Embryonic facial prominence (tissue), 1 donor: ENCODE measurements around the gene ABCC3.

Source experiments
- DNase-seq: peaks from one replicate; pipeline ENCODE4 v3.0.0-alpha.2; 2016; ENCODE audit errors: extremely low spot score

Gene ABCC3, protein sequence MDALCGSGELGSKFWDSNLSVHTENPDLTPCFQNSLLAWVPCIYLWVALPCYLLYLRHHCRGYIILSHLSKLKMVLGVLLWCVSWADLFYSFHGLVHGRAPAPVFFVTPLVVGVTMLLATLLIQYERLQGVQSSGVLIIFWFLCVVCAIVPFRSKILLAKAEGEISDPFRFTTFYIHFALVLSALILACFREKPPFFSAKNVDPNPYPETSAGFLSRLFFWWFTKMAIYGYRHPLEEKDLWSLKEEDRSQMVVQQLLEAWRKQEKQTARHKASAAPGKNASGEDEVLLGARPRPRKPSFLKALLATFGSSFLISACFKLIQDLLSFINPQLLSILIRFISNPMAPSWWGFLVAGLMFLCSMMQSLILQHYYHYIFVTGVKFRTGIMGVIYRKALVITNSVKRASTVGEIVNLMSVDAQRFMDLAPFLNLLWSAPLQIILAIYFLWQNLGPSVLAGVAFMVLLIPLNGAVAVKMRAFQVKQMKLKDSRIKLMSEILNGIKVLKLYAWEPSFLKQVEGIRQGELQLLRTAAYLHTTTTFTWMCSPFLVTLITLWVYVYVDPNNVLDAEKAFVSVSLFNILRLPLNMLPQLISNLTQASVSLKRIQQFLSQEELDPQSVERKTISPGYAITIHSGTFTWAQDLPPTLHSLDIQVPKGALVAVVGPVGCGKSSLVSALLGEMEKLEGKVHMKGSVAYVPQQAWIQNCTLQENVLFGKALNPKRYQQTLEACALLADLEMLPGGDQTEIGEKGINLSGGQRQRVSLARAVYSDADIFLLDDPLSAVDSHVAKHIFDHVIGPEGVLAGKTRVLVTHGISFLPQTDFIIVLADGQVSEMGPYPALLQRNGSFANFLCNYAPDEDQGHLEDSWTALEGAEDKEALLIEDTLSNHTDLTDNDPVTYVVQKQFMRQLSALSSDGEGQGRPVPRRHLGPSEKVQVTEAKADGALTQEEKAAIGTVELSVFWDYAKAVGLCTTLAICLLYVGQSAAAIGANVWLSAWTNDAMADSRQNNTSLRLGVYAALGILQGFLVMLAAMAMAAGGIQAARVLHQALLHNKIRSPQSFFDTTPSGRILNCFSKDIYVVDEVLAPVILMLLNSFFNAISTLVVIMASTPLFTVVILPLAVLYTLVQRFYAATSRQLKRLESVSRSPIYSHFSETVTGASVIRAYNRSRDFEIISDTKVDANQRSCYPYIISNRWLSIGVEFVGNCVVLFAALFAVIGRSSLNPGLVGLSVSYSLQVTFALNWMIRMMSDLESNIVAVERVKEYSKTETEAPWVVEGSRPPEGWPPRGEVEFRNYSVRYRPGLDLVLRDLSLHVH (N-terminal part only)

DNA sequence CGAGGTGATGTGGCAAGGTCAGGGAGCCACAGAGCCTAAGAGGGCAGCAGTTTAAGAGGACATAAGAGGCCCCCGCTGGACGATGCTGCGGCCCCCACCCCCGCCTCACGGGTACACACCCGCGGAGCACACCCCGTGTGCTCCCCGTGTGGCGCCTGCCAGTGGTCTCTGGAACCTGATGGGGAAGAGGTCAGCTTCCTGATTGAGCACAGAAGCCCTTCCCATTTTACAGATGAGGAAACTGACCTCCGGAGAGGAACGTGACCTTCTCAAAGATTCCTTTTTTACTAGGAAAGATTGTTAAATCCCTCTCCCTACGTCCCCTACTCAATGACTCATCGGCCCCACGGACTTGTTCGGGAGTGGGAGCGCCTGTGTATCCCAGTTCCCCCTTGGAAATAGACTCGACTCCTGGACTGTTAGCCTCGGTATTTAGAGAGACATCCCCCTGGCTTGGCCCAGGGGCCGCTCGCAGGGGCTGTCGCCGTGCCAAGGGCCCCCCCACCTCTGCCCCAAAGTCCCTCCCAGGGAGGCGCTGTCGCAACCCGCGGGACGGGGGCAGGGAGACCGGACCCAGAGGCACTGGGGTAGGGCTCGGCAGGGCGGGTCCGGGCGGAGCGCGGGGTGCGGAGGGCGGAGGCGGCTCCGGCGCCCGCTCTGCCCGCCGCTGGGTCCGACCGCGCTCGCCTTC is at the start of gene ABCC3:
TSS of gene ABCC3 (plus strand) at position 658 of the 691 bp plus-strand sequence. CDS start 56 bp downstream, outside the sequence.
- DNase-seq: no peak

DNA sequence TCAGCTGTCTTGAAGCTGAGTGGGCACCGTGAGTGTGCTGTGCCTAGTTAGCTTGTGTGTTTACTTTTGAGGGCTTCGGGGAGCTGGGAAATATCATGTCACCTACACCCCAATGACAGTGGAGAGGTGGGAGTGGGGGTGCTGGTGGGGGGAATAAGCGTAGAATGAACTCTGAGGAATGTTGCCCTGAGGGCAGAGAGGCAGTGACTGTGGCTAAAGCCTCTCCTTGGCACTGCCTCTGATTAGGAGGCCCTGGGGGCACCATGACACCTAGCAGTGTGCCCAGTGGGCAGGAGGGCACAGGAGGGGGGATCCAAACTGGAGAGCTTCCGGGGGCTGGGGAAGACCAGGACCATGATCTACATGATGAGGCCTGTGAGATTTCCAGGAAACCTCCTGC is 49.3 kb upstream of the ABCC3 start:
- DNase-seq: no peak

DNA sequence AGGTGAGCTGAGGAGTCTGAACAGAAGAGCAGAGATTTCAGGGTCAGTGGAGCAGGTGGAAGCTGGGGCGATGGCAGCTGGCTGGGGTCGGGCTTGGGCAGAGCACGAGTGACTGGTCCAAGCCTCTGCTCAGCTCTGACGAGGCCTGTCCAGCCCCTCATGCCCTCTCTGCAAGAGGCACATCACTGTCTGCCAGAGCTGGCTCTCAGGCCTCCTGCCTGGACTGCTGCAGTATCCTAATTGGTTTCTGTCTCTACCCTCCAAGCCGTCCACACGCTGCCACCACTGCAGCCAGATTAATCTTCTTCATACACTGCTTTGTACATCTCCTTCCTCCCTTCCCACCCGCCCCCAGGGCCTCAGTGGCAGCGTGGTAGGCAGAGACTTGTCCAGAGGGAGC is 48.8 kb upstream of the ABCC3 start:
- DNase-seq: no peak

DNA sequence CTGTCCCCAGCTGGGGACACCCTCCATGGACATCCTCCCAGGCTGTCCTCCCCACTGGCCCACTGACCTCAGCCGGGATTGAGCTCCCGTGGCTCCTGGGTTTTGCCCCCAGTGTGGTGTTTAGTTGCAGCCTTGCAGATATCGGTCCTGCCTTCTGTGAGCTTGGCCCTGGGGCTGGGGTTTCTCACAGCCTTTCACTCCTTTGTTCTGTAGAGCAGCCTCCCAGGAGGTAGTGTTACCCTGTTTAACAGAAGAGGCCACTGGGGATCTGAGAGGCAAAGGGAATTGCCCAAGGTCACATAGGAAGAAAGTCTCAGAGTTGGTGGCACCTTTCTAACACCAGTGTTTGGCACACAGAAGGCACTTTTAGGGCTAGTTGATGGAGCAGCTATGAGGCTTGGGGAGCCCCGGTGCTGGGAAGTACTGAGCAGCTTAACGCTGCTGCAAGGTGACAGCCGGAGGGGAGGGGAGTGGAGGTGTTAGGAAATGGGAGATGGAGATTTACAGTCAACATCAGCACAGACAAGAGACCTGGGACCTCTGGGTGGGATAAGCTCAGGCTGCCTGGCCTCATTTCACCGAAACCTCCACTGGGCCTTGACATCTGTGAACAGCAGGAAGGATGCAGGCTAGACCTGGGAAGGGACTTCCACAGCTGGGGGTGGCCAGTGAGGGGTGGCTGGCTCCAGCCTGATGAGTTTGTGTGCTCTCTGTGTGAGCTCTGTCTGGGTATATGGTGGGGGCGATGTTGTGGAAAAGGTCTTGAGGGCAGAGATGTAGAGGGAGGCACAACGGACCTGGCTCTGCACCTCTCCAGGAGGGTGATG is 48.0 kb upstream of the ABCC3 start:
- no peak for DNase-seq

DNA sequence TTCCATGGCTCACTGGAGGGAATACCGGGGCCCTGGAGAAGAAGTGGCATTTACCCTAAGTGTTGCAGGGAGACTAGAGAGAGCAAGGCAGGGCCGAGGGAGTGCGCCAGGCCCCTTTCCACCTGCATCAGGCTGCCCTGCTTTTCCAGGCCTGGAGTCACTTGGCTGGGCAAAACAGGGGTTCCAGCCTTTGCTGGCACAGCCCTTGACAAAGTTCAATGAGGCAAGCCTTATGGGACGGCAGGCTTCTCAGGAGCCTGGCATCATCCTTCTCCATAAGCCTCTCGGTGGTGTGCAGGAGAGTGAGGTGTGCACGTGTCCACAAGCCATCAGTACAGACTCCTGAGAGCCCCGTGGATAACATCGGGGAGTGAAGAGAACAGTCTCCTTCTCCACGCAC is 47.1 kb upstream of the ABCC3 start:
- DNase-seq: no peak

DNA sequence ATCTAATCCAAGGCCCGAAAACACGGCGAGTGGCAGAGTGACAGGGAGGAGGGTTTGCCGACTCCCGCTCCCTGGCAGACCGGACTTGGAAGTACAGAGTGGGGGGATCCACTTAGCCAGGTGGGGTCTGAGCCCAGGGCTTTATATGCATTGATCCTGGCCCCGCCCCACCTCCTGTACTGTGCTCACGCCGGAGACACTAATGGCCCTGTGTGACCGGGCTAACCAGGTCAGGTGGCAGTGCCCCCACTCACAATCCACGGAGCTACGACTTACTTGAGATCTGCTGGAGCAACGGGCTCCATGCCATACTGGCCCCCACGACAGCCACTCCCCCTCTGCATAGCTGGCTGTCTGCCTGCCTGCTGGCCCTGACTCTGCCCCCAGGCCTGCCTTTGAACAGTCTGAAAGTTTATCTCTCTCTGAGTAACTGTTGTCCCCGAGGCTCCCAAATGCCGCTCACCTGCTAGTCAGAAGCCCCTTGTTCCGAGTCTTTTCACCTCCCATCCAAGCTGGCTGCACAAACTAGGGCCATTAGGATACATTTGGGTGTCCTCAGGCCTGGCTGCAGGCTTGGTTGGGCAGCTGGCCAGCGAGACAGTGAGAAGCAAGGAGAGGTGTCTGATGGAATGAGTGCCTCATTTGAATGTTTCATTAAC is 46.2 kb upstream of the ABCC3 start:
- DNase-seq: no peak

DNA sequence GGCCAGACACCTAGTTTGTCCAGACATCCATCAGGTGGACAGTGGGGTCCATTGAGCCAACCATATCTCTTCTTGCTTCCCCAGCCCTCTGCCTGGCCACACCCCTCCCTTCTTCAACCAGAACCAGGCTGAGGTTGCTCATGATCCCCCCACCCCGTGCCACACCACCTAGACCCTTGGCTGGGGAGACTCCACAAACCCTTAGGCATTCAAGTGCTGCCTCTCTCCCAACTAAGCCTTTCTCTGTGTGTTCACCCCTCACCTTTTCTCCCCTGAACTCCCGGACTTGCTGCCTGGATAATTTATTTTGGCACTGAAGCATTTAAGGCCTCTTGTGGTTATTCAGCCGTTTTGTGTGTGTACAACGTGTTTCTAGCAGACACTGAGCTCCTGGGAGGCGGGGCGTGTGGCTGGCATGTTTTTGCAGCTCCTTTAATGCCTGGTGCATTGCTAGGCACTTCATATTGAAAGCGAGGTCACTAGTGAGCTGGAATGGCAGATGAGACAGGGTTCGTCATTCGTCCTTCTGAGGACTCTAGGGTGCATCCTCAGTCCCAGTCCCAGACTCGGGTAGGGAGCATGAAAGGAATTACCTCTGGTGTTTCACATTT is 45.5 kb upstream of the ABCC3 start:
- no peak for DNase-seq

DNA sequence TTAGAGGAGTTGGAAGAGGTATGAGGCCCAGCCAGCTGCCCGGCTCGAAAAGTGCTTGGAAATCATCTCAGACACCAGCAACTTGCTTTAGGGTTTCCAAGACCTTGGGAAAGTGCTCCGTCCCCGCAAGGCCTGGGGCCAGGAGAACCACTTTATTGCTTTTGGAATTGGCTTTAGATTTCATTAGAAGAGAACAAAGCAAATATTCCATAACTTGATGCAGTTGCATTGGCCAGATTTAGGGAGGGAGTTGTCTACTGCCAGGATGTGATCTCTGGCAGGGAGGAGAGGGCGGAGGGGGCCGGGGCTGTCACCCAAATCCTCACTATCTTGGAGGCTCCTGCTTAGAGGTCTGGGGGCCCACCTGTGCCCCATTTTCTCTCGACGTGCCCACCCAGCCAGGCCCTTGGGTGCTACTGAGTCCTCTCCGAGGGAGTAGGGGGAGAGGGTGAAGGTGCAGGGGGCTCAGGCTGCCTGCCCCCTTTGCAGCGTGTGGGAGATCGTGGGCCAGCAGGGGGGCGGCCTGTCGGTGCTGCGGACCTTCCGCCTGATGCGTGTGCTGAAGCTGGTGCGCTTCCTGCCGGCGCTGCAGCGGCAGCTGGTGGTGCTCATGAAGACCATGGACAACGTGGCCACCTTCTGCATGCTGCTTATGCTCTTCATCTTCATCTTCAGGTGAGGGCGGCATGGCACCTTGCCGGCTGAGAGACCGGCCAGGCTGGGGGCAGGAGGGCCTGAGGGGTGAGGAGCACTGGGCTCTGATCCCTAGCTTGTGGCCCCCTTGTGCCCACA is 43.5 kb upstream of the ABCC3 start:
- no peak for DNase-seq

DNA sequence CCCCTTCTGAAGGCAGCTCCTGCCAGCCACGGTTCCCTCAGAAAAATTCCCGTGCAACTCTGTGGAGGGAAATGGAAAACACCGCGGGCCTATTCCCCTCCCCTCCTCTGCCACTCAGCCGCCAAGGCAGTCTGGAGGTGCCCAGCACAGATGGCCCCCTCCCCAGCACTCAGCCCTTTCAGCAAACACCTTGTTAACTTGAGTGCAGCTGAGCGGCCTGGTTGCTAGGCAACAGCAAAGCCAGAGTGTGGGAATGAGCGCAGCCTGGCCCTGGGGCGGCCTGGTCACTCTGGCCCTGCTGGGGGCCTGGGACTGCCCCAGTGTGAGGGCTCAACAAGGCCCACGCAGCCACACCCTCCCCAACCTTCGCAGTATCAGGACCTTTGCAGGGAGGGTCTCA is 41.4 kb upstream of the ABCC3 start:
- DNase-seq: no peak

DNA sequence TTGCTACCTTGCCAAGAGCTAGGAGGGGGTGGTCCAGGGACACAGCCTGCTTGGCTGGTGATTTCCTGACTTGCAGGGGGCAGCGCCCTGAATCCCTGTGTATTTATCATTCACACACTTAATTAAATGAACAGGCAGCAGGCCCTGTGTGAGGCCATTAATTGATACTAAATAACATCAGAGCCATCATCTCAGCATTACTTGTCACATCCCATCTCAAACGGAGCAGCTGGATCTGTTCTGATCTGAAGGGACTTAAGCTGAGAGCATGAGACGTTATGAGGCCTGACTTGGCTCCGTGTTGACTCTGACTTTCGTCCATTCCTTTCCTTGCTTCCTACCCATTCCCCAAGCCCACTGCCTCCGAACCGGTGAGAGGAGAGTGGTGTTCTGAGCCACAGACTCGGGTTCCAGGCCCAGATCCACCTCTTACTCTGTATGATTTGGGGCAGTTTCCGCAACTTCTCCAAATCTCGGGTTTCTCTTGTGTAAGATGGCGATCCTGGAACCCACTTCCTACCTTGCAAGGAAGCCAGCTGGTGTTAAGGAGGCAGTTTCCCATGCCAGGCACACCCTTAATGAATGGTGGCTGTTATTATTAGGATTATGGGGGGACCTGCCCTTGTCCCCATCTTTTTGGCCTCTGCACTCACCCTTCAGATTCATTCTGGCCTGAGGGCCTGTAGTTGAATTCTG is 40.4 kb upstream of the ABCC3 start:
- DNase-seq: no peak

DNA sequence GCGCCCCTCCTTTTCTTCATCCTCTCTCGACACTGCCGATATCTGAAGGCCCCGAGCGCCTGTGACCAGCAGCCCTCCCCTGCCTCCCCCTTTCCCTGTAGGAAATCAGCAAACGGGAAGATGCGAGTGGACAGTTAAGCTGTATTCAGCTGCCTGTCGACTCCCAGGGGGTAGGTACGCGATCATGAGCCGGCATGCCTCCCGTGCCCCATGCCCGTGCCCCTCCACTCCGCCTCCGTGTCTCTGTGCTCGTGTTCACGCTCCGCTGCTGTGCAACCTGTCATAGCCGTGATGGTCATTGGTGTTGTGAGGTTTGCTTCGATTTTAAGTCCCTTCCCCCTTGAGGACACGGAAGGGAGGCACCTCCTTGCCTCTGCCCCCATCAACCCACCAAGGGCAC is 39.8 kb upstream of the ABCC3 start:
- DNase-seq: no peak

DNA sequence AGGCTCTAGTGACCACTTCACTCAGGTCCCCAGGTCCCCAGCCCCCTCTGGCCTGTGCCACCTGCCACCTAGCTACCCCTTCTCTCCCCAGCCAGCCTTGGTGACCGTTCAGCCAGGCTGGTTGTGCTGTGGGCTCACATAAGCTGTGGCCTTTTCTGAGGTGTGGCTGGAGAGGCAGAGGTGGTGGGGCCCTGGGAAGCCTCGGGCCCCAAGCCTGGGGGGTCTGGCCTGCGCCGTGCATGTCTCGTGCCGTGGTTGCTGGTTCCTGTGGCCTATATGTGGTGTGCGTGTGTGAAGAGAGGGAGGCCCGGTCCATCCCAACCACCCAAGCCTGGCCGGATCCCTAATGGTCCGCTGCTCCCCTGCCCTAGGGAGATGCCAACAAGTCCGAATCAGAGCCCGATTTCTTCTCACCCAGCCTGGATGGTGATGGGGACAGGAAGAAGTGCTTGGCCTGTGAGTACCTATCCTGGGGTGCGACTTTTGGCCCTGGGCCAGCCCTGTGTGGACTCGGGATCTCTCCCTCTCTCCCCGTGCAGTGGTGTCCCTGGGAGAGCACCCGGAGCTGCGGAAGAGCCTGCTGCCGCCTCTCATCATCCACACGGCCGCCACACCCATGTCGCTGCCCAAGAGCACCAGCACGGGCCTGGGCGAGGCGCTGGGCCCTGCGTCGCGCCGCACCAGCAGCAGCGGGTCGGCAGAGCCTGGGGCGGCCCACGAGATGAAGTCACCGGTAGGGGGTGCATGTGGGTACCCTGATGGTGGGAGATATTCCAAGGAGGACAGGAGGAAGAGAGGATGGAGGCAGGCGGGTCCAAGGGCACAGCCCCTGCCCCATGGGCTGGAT is 38.3 kb upstream of the ABCC3 start:
- DNase-seq: no peak

DNA sequence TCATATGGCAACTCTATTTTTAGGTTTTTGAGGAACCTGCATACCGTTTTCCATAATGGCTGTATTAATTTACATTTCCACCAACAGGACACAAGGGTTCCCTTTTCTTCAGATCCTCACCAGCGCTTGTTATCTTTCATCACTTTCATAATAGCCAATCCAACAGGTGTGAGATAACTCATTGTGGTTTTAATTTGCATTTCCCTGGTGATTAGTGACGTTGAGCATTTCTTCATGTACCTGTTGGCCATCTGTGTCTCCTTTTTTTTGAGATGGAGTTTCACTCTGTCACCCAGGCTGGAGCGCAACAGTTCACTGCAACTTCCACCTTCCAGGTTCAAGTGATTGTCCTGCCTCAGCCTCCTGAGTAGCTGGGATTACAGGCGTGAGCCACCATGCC is 36.2 kb upstream of the ABCC3 start:
- DNase-seq: no peak

DNA sequence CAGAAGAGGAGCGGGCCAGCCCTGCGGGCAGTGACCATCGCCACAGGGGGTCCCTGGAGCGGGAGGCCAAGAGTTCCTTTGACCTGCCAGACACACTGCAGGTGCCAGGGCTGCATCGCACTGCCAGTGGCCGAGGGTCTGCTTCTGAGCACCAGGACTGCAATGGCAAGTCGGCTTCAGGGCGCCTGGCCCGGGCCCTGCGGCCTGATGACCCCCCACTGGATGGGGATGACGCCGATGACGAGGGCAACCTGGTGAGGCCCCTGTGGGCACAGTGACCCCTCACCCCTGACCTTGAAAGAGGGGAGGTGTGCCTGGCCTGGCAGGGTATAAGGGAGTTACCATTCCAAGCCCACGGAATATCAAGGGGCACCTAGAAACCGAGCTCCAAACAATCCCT is 35.1 kb upstream of the ABCC3 start:
- no peak for DNase-seq

DNA sequence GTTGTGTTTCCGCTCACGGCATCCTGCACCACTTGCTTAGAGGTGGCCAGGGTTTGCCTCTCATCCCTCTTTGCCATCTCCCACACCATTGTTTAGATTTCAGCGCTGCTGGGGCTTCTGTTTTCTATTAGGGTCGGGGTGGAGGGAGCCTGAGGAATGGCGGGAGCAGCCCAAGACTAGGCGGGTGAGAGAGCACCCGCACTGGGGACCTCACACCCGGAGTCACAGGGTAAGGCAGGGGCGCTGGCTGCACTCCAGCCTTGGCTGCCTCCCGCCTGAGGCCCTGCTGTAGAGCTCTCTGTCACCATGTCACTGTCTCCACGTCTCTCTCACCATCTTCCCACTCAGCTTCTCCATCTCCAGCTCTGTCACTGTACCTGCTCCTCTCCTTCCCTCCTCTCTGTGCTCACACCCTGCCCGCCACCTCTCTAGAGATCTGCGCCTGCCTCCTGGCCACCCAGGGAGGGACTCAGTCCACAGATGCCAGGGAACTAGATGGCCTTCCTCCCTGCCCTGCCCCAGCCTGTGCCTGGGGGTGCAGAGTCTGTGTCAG is 32.8 kb upstream of the ABCC3 start:
- no peak for DNase-seq

DNA sequence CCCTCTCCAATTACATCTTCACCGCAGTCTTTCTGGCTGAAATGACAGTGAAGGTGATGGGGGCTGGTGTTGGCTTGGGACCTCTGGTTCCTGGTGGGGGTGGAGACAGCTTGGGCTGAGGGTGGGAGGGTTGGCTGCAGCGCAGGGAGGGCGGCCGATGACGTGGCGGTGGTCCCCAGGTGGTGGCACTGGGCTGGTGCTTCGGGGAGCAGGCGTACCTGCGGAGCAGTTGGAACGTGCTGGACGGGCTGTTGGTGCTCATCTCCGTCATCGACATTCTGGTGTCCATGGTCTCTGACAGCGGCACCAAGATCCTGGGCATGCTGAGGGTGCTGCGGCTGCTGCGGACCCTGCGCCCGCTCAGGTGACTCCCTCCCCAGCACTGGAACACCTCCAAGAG is 31.8 kb upstream of the ABCC3 start:
- no peak for DNase-seq

DNA sequence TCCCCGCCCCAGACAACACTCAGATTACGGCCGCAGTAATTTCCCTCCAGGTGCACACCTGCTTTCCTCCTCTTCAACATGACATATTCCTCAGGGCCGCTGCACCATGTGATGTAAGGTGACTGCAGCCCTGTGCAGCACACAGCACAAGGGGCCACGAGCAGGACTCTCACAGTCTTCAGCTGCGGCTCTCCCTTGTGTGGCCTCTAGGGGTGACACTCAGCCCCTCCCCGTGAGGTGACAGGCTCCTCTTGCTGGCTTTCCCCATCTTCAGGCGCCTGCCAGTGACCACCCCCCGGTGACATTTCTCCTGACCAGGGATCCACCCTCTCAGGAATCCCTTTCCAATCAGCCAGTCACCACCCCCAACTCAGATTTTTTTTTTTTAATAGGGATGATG is 31.3 kb upstream of the ABCC3 start:
- no peak for DNase-seq
